HepG2 (cell line): ENCODE data around the gene DMBT1. TPM values are rescaled to one million over a fixed set of nuclear protein-coding genes. Genes with fewer than 3 reads are reported as not detected.
A peak's percentile ranks its signal among the peaks of the same experiment; 100 is the strongest.

Experiments used
- ASH2L ChIP-seq: fragments of 300-600, 200-600 bp; sonication (generic); IDR thresholded peaks from 2 replicates; pipeline ENCODE4 v1.7.0; 2017; ENCODE audit warnings: low read depth, mild to moderate bottlenecking, moderate library complexity, mixed read lengths, low read length; ENCODE audit not compliant: insufficient read length
- CENPX ChIP-seq: sonication (generic); formaldehyde crosslinking; IDR thresholded peaks from 2 replicates; pipeline ENCODE4 v1.9.0; 2021; ENCODE audit warnings: mild to moderate bottlenecking, missing genetic modification reagents, moderate library complexity
- EHMT2 ChIP-seq: fragments of 200-600 bp; sonication (generic); IDR thresholded peaks from 2 replicates; pipeline ENCODE4 v1.7.0; 2017; ENCODE audit warnings: antibody characterized with exemption, low read depth, low read length, borderline replicate concordance
- FOXK1 ChIP-seq: sonication (generic); formaldehyde crosslinking; IDR thresholded peaks from 2 replicates; pipeline ENCODE4 v1.4.0; 2020; ENCODE audit warnings: low read depth, missing genetic modification reagents, borderline replicate concordance
- GFI1 ChIP-seq: sonication (generic); formaldehyde crosslinking; IDR thresholded peaks from 2 replicates; pipeline ENCODE4 v1.5.0; 2020; ENCODE audit warnings: missing genetic modification reagents, mild to moderate bottlenecking, borderline replicate concordance
- GTF3A ChIP-seq: sonication (generic); formaldehyde crosslinking; conservative IDR thresholded peaks from 2 replicates; pipeline ENCODE4 v1.4.0; 2020; ENCODE audit warnings: mild to moderate bottlenecking, missing genetic modification reagents
- JDP2 ChIP-seq: sonication (generic); formaldehyde crosslinking; IDR thresholded peaks from 2 replicates; pipeline ENCODE4 v1.8.1; 2022; ENCODE audit warnings: missing genetic modification reagents, borderline replicate concordance
- NAIF1 ChIP-seq: sonication (generic); formaldehyde crosslinking; IDR thresholded peaks from 2 replicates; pipeline ENCODE4 v1.5.0; 2020; ENCODE audit warnings: mild to moderate bottlenecking, missing genetic modification reagents, borderline replicate concordance
- RFXANK ChIP-seq: IDR thresholded peaks from 2 replicates; pipeline ENCODE4 v1.6.1; 2016
- RXRB ChIP-seq: IDR thresholded peaks from 2 replicates; pipeline ENCODE4 v1.6.1; 2016; ENCODE audit warnings: borderline replicate concordance, missing genetic modification reagents, missing compliant biosample characterization
- SAFB2 ChIP-seq: sonication (generic); formaldehyde crosslinking; IDR thresholded peaks from 2 replicates; pipeline ENCODE4 v1.5.1; 2020; ENCODE audit warnings: missing genetic modification reagents, low read depth, mild to moderate bottlenecking, borderline replicate concordance
- SRSF4 ChIP-seq: fragments of 200-400 bp; formaldehyde crosslinking; IDR thresholded peaks from one replicate; pipeline ENCODE4 v1.6.1; 2018; ENCODE audit warnings: mild to moderate bottlenecking, low read depth, low read length, moderate library complexity; ENCODE audit not compliant: poor library complexity, severe bottlenecking
- SRY ChIP-seq: sonication (generic); formaldehyde crosslinking; IDR thresholded peaks from 2 replicates; pipeline ENCODE4 v1.8.0; 2022; ENCODE audit warnings: mild to moderate bottlenecking, missing genetic modification reagents
- STAG1 ChIP-seq: sonication (generic); formaldehyde crosslinking; IDR thresholded peaks from 2 replicates; pipeline ENCODE4 v1.4.0; 2020; ENCODE audit warnings: missing genetic modification reagents
- ZNF432 ChIP-seq: sonication (generic); formaldehyde crosslinking; IDR thresholded peaks from 2 replicates; pipeline ENCODE4 v1.5.0; 2020; ENCODE audit warnings: missing genetic modification reagents, mild to moderate bottlenecking, borderline replicate concordance
- ZNF530 ChIP-seq: sonication (generic); formaldehyde crosslinking; IDR thresholded peaks from 2 replicates; pipeline ENCODE4 v1.5.0; 2020; ENCODE audit warnings: low read depth, mild to moderate bottlenecking, missing genetic modification reagents
- ZNF558 ChIP-seq: sonication (generic); formaldehyde crosslinking; IDR thresholded peaks from 2 replicates; pipeline ENCODE4 v1.9.0; 2022; ENCODE audit warnings: mild to moderate bottlenecking, missing genetic modification reagents, borderline replicate concordance
- ZNF713 ChIP-seq: sonication (generic); formaldehyde crosslinking; IDR thresholded peaks from 2 replicates; pipeline ENCODE4 v1.4.0; 2020; ENCODE audit warnings: mild to moderate bottlenecking, missing genetic modification reagents
- ZNF720 ChIP-seq: sonication (generic); formaldehyde crosslinking; IDR thresholded peaks from 2 replicates; pipeline ENCODE4 v1.4.0; 2020; ENCODE audit warnings: missing genetic modification reagents
- polyA plus RNA-seq, 8 experiments: library from polyadenylated mRNA; depleted of rRNA in 3 of 8; stranded (reverse) in 7 of 8; unstranded in 1 of 8; fragments of >200 nt; fragmentation: Illumina TruSeq in 4 of 8; extraction: Trizol in 4 of 8; gene quantifications; 2 replicates each; pipeline versions ENCODE4 v1.2.1 to v1.2.3, GENCODE V29; 2011 to 2016; ENCODE audit warnings: low read depth in 4 of 8, missing spikeins in 1 of 8, mixed read lengths in 1 of 8; ENCODE audit not compliant: insufficient read depth in 1 of 8
- total RNA-seq, 5 experiments: library from RNA; depleted of rRNA; stranded (reverse); fragments of >200 nt; fragmentation: Illumina TruSeq; extraction: Trizol; gene quantifications; 2 replicates each; pipeline ENCODE4 v1.2.3, GENCODE V29; 2016; ENCODE audit warnings: low read depth in 1 of 5
- TF ChIP-seq, protein P1 (sequence below): sonication (generic); formaldehyde crosslinking; IDR thresholded peaks from 2 replicates; pipeline ENCODE4 v1.8.1; 2023; ENCODE audit warnings: missing genetic modification reagents, inconsistent platforms, borderline replicate concordance
- TF ChIP-seq, protein P2 (sequence below): sonication (generic); formaldehyde crosslinking; IDR thresholded peaks from 2 replicates; pipeline ENCODE4 v1.8.0; 2022; ENCODE audit warnings: low read depth, missing genetic modification reagents
- TF ChIP-seq, protein P3 (sequence below): sonication (generic); formaldehyde crosslinking; IDR thresholded peaks from 2 replicates; pipeline ENCODE4 v1.5.0; 2020; ENCODE audit warnings: missing genetic modification reagents

DMBT1 gene
- total and polyA plus RNA-seq, 2 of the 13 experiments (the other 11 are each of a cell fraction or from before 2014, with no cell fraction given) = not detected

DNA sequence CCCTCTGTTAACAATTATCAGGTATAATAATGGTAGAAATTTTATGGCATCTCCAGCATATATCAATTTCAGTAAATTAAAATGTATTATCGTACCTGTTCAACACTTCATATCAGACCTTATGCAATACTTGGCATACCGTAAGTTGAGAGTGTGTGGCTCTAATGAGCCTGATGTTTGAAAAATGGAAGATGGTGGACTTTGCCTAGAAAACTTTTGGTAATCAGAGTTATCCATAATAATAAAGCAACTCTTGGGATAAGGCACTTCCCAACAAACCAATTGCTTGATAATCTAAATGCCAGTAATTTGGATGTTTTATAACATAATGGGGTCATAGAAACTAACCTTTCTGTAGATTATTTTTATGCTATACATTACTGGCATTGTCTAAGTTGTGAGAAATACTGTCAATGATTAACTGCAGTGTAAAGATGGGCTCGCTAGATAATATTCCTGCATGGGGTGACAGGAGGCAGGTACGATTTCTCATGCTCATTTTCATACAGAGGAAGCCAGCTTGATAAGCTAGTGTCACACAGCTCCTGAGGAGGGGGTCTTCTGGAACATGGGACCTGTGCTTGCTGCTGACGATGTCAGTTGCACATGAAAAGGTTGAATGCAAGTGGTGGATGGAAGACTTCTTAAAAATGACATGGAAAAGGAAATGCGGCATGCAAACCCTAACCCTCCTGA is 27.8 kb upstream of the DMBT1 start (continued):
- TF ChIP-seq EHMT2 = no peak
- TF ChIP-seq ZNF720 (CRISPR knock-in tag) = no peak
- TF ChIP-seq JDP2 (CRISPR knock-in tag) = no peak
- no peak; the same call in 1 of the 2 replicates for TF ChIP-seq RXRB (CRISPR knock-in tag)
- peak; percentile 67 for TF ChIP-seq ASH2L
- no peak for TF ChIP-seq RFXANK
- no peak for TF ChIP-seq SAFB2 (CRISPR knock-in tag)
- TF ChIP-seq SRY (CRISPR knock-in tag) = no peak
- TF ChIP-seq, protein P1, sequence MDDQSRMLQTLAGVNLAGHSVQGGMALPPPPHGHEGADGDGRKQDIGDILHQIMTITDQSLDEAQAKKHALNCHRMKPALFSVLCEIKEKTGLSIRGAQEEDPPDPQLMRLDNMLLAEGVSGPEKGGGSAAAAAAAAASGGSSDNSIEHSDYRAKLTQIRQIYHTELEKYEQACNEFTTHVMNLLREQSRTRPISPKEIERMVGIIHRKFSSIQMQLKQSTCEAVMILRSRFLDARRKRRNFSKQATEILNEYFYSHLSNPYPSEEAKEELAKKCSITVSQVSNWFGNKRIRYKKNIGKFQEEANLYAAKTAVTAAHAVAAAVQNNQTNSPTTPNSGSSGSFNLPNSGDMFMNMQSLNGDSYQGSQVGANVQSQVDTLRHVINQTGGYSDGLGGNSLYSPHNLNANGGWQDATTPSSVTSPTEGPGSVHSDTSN (CRISPR knock-in tag) = no peak
- no peak for TF ChIP-seq GTF3A (CRISPR knock-in tag)
- no peak for TF ChIP-seq ZNF558 (CRISPR knock-in tag)
- TF ChIP-seq NAIF1 (CRISPR knock-in tag) = no peak
- no peak for TF ChIP-seq ZNF432 (CRISPR knock-in tag)
- TF ChIP-seq, protein P2, sequence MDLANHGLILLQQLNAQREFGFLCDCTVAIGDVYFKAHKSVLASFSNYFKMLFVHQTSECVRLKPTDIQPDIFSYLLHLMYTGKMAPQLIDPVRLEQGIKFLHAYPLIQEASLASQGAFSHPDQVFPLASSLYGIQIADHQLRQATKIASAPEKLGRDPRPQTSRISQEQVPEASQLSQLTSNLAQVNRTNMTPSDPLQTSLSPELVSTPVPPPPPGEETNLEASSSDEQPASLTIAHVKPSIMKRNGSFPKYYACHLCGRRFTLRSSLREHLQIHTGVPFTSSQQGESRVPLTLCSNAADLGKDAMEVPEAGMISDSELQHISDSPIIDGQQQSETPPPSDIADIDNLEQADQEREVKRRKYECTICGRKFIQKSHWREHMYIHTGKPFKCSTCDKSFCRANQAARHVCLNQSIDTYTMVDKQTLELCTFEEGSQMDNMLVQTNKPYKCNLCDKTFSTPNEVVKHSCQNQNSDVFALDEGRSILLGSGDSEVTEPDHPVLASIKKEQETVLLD = no peak
- TF ChIP-seq GFI1 = no peak
- TF ChIP-seq ZNF713 = no peak
- no peak for TF ChIP-seq STAG1
- TF ChIP-seq, protein P3, sequence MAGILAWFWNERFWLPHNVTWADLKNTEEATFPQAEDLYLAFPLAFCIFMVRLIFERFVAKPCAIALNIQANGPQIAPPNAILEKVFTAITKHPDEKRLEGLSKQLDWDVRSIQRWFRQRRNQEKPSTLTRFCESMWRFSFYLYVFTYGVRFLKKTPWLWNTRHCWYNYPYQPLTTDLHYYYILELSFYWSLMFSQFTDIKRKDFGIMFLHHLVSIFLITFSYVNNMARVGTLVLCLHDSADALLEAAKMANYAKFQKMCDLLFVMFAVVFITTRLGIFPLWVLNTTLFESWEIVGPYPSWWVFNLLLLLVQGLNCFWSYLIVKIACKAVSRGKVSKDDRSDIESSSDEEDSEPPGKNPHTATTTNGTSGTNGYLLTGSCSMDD (CRISPR knock-in tag) = no peak
- no peak for TF ChIP-seq SRSF4
- no peak for TF ChIP-seq ZNF530 (CRISPR knock-in tag)
- TF ChIP-seq CENPX = no peak
- TF ChIP-seq FOXK1 (CRISPR knock-in tag) = no peak
